Measurements from ENCODE around the gene HDHD3.

HDHD3 gene

DNA sequence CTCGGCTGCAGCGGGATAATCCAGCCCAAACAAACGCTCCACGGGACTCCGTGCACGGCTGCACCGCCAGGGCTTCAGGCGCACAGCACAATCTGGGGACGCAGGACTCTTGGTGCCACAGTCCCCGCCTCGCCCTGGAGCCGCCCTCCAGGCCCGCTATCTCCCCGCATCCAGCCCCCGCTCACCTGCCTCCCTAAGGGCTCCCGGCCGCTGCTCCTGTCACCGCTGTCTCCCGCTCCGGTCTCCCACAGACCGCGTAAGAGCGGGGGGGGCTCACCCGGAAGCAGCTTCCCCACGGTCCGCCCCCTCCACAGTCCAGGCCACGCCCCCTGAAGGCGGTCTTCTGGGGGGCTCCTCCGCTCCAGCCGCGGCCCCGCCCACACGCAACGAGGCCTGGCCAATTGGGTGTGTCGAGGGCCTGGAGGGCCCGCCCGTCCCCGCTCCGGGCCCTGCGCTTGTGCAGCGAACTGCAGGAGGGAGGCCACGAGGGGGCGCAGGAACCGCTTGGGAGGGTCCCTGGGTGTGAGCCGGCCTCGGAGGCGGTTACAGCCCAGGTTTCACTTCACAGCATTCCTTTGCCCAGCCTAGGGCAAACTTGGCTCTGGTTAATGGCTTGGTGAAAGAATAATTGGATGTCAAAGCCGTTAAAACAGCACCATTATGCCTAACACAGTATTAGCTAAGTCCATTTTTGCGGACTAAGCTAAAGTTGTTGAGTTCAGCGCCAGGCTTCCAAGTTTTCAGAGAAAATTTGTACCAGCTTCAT, 24.4 kb upstream of the HDHD3 start, which contains the start of gene ALAD:
ALAD (minus strand) TSS at position 258 of the 766 bp plus-strand sequence. CDS start 7,725 bp downstream, outside the sequence.
- peak within 1 kb of the TSS; percentile 40 for H3K27ac ChIP-seq
- H3K27me3 ChIP-seq (ENCODE audit: insufficient read depth, low read depth, severe bottlenecking): no peaks in the 10 kb centered on the region
- TF ChIP-seq CTCF (IDR thresholded peaks at IDR 0.05; ENCODE audit: low read depth, low read length): peak; percentile 98
- peak within 1 kb of the TSS; percentile 92 for H3K4me3 ChIP-seq (ENCODE audit: low read depth, low read length)
- H3K9me3 ChIP-seq (ENCODE audit: severe bottlenecking): no peaks in the 10 kb centered on the region
- peaks cover 7% of the 10 kb centered on the region for H3K36me3 ChIP-seq
- peak; percentile 100 for DNase-seq

GRCh38 chr9:113399646-113400200, 22.9 kb upstream of the HDHD3 start:
- Histone ChIP-seq H3K27ac (no peak overlapping the region), H3K9me3 (ENCODE audit: severe bottlenecking) (no peaks in the 10 kb centered on the region), H3K27me3 (ENCODE audit: insufficient read depth, low read depth, severe bottlenecking) (no peaks in the 10 kb centered on the region), H3K4me3 (ENCODE audit: low read depth, low read length) (no peak overlapping the region), H3K36me3 (peaks cover 12% of the 10 kb centered on the region)
- no peak for TF ChIP-seq CTCF (IDR thresholded peaks at IDR 0.05; ENCODE audit: low read depth, low read length)
- no peak for DNase-seq

DNA sequence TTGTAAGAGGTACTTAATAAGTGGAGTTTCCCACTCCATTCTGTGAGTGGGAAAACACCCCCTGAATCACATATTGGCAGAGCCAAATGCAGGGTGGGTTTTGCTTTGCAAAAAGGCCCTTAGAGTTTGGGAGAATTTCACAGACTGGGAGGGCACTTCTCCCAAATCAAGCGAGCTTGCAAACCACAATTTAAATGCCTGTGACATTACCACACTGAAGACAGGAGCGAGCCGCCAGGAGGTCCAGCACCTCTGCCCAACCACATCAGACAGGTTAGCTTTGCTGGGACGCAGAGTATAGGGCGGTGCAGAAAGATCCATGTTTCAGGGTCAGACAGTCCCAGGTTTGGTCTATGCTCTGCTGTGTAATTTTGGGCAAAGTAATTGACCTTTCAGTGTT, 22.0 kb upstream of the HDHD3 start:
- no peak for DNase-seq
- TF ChIP-seq CTCF (IDR thresholded peaks at IDR 0.05; ENCODE audit: low read depth, low read length): no peak
- Histone ChIP-seq H3K9me3 (ENCODE audit: severe bottlenecking) (no peaks in the 10 kb centered on the region), H3K27ac (no peak overlapping the region), H3K27me3 (ENCODE audit: insufficient read depth, low read depth, severe bottlenecking) (no peaks in the 10 kb centered on the region), H3K4me3 (ENCODE audit: low read depth, low read length) (no peak overlapping the region), H3K36me3 (peaks cover 12% of the 10 kb centered on the region)

DNA sequence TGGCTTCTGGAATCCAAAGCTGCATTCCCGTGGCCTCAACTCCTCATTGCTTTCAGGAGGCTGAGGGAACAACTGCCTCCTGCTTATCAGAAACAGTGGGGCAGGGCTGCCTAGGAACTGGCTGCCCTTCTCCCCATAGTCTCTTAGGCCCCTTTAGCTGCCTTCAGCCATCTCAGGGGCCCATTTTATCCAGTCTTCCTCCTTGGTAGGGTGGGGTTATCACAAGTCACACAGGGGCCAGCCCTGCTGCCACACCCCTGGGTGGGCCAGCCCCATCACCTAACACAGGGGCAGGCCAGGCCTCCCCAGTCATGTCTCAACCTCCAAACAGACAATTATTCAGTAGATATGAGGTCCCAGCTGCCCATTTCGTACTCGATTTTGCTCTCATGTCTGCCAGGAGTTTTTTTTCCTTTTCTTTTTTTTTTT, 20.4 kb upstream of the HDHD3 start:
- Histone ChIP-seq H3K36me3 (peaks cover 23% of the 10 kb centered on the region), H3K9me3 (ENCODE audit: severe bottlenecking) (no peaks in the 10 kb centered on the region), H3K4me3 (ENCODE audit: low read depth, low read length) (no peak overlapping the region), H3K27ac (no peak overlapping the region), H3K27me3 (ENCODE audit: insufficient read depth, low read depth, severe bottlenecking) (no peaks in the 10 kb centered on the region)
- DNase-seq: no peak
- TF ChIP-seq CTCF (IDR thresholded peaks at IDR 0.05; ENCODE audit: low read depth, low read length): no peak

DNA sequence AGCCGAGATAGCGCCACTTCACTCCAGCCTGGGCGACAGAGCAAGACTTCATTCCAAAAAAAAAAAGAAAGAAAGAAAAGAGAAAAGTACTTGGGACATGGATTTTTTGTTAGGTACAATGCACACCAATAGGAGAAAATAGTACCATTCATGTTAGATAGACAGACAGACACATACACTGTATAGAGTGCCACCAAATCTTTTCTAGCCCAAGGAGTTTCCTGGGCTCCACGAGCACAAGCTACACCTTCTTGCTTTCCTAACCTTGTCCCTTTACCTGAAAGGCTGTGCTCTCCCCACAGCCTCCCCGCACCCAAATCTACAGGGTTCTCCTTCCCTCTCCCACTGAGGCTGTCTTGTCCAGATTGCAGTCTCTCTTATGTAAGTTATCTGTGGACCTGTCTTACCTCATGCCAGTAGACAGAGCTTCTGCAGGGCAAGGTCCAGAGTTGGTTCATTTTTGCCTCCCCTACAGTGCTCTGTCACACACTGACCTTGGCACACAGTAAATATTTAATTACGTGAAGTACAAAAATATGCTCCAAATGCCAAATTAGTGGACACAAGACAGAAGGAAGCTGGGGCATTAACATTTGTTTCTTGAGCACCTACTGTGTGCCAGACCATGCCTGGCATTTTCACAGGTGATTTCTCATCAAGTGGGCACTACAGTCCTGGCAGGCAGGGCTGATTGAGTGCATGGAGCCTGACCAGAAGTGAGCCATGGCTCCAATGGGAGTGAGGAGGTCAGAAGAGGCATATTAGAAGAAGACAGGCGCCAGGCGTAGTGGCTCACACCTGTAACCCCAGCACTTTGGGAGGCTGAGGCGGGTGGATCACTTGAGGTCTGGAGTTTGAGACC, 18.4 kb upstream of the HDHD3 start:
- no peak for TF ChIP-seq CTCF (IDR thresholded peaks at IDR 0.05; ENCODE audit: low read depth, low read length)
- DNase-seq: no peak
- no peak overlapping the region for H3K4me3 ChIP-seq (ENCODE audit: low read depth, low read length)
- H3K9me3 ChIP-seq (ENCODE audit: severe bottlenecking): no peaks in the 10 kb centered on the region
- H3K27me3 ChIP-seq (ENCODE audit: insufficient read depth, low read depth, severe bottlenecking): no peaks in the 10 kb centered on the region
- peaks cover 41% of the 10 kb centered on the region for H3K36me3 ChIP-seq
- H3K27ac ChIP-seq: no peak overlapping the region

Measured in WERI-Rb-1 (cell line).